Measurements from ENCODE around the gene PTPA.

PTPA gene

DNA sequence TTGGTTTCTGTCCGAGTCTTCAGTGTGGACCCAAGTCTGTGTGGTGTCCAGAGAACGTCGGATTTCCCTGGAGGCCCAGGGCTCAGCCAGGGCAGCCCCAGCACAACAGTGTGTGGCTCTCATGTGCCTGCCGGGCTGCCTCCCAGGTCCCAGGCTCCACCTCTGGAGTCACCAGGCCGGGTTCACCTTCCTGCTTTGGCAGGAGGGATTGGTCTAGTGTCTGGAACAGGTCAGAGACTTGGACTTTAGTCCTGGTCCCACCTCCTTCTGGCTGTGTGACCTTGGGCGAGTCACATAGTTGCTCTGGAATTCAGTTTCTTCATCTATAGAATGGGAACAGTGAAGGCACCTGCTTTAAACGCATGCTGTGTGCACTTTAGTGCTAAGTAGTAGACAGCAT lies 27.1 kb upstream of the PTPA start:
- DNase-seq, result no peak

DNA sequence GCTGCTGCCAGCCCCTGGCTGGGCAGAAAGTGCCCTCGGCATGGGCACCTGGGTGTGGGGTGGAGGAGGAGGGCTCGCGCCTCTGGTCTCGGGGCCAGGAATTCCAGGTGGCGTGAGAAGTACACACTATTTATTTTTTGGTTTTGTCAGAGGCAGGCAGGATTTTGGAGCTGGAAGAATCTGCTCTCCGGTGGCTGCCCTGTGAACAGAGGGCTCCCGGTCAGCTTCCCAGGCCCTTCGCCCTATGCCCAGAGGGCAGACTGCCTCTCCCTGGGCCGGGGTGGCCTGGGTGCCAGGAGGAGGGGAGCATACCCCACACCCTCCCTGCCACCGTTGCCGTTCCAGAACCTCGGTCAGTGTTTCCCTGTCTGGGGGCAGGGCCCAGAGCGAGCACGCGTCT lies 22.0 kb upstream of the PTPA start:
- DNase-seq, result no peak

DNA sequence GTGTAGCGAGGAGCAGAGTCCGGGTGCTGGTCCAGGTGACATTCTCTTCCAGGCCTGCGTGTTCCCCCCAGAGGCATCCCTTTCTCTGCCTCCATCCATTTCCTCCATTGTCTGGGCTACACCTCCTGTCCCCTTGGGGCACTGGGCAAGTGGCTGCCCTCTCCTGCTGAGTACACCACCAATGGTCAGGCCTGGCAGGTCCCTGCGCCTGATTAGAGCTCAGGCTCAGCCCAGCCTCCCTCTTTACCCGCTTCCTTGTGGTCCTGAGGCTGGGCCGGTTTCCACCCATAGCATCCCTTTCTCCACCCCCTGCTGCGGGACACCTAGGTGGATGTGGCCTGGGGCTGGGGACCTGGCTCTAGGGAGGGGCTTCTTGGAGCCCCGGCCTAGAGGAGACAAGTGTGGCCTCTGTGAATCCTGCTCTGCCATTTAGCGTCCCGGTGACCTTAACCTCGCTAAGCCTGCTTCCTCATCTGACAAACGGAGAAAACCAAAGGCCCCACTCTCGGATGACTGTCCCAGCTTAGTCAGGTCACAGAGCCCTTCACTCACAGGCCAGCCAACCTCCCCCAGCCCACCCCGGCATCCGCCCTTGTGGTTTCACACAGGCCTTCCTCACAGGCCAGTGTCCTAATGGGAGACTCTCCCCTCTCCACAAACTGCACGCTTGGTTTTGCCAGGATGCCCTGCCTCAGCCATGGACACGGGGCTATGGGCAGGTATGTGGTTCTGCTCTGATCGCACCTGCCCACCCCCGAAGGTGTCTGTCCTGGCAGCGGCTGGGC lies 17.4 kb upstream of the PTPA start:
- DNase-seq, result no peak

DNA sequence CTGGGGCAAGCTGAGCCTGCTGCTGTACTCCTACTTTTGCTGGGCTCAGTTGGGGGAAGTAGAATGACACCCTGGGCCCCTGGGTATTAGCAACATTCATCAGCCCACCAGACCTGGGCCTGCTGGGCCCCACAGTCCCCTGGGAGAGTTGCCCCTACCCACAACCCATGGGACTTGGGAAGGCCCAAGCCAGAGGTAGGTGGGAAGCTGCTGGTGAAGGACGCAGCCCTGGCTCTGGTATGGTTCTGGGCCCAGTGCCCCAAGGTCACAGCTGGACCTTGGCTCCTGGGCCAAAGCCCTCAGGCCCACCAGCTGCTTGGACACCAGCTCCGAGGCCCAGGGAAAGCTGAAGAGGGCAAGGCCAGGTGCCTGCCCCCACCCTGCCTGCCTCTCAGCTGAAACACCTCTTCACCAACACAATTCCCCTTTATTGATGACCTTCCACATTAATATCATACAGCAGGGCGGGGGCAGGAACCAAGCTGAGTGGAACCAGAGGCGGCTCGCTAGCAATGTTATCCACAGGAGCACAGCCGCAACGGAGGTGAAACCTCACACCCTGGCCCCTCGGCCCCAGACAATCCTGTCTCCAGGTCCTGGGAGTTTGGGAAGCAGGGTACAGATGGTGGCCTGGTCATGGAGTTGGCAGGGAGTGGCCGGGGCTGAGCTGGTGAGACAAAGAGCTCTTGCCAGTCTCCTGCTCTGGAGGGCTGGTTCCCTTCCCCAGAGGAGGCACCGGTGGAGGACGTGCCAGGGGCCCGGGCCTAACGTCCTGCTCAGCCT lies 16.6 kb upstream of the PTPA start:
- no peak for DNase-seq

DNA sequence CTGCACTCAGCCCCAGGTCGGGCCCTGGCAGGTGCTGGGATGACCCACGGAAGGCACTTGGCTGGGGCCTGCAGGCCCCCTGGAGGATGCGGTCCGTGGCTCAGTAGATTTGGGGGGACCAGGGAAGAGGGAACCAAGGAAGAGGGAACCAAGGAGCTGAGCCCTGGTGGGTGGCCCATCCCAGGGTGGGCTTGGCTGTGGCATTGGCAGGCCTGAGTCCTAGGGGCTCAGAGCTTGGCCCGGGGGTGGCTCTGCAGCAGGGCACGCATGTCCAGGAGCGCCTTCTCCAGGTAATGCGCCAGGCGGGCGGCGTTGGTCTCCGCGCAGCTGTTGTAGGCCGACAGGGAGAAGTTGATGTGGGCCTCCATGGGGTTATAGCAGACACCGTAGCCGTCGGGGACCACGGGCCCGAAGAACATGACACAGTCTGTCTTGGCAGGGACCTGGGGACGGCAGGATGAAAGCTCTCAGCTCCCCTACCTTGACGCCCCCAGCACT lies 16.0 kb upstream of the PTPA start:
- no peak for DNase-seq

DNA sequence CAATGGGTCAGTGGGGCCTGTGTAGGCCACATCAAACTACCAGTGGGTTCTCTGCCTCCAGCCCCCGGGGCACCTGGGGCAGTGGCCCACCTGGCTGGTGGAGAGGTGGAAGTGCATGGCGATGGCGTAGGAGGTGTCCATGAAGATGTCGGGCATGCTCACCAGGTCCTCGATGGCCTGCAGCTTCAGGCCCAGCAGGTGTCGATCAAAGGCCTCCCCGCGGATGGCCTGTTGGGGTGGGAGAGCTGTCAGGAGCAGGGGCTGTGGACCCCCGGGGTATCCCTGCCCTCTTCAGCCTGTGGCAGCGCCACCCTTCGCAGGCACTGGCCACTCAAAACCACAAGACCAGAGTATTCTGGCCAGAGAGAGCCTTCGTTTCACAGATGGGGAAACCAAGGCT lies 15.3 kb upstream of the PTPA start:
- no peak for DNase-seq

DNA sequence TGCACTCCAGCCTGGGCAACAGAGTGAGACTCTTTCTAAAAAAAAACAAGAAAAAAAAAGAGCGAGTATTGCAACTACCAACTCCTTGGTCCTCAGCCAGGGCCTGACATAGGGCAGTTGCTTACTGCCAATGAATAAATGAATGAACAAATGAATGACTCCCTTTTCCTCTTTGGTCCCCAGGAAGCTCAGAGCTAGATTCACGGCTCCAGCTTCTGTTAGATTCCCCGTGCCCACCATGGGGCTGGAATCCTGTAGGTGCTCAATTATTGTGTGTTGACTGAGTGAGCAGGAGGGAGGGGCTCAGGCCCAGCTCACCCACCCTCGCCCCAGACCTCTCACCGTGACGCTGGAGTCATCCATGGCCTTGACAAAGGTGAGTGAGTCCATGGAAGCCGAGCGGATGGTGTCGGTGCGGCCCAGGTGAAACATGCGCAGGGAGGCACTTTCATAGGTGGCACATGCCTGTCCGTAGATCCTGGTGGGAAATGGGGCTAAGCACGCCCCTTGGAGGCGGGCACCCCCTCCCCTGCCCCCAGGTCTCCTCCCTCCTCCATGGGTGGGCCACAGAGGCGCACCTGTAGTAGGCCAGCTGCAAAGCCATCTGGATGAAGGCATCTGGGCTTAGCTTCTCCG lies 13.4 kb upstream of the PTPA start:
- no peak for DNase-seq

DNA sequence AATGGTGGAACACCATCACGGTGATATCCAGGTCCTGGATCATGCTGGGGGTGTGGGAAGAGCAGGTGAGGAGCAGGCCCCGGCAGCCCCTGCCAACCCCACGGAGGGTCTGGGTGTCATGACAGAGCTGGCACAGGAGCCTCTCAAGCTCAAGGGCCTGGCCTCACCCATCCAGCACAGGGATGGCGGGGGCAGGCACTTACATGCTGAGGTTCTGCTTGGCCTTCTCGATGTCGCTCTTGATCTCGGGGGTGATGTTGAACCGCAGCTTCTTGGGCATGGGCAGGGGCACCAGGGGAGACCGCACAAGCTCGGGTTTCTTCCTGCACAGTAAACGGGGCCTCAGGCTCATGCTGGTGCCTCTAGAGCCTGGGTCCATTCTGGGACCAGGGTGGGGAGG lies 12.9 kb upstream of the PTPA start:
- DNase-seq, result no peak

DNA sequence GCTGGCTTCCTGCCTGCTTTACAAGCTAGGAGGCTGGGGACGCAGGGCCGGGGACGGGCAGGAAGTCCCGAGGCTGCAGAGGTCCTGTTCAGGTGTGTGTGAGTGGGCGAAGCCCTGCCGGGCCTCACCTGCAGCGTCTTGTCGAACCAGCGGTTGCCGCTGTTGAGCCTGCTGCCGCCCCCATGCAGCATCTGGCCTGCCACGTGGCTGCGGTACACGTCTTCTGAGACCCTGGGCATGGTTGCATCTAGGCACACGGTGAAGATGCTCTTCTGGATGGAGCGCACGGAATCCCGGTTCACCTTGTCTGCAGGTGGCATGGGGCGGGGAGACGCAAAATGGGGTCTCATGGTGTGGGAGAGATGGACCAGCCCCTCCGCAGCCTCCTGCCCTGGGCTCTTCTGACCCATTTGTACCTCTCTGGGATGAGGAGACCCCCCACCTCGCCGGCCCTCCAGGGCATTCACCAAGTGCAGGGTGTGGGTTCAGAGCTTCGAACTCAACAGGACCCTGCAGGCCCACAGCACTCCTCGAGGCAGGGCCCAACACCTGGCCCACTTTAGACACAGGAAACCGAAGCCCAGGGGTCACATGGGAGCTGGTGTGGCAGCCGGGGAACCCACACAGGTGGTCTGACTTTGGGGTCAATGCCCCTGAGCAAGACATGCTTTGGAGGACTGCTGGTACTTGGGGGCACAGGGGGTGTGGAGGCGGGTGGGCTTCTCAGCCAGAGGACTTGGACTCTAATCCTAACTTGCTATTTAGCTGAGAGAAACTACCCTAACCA lies 10.6 kb upstream of the PTPA start:
- no peak for DNase-seq

DNA sequence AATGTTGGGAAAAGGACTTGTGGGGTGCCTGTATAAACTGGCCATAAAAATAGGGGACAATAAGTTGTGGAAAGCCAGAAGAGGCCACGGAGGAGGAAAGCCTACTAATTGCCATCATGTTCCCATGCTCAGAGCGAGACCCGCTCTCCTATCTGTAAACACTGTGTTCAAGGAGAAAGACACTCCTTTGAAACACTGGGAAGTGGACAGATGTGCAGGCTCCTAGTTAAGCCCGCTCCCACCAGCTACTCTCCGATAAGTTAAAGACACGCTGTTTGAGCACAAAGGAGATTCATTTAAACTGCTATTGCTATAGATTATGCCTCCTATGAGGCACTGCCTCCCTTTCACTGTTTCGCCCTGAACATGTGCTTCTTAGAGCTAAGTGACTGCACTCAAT lies 9.9 kb upstream of the PTPA start:
- DNase-seq, result no peak

DNA sequence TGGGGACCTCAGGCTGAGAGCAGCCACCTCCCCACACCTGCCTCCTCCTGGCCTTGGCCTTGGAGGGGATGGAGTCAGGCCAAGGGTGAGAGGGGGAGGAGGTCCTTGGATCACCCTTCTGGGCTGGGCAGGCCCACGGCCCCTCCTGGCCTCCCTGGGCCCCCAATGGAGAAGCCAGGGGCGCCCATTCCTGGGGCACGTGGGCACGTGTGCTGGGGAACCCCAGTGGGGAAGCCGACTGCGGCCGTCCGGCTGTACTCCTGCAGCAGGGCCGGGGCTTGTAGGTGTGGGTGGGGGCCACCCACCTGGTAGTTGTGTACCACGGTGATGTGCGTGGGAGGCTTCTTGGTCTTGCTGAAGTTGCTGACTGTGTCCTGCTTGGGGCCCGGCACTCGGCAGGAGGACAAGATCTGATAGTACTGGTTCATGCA lies 9.1 kb upstream of the PTPA start:
- no peak for DNase-seq

DNA sequence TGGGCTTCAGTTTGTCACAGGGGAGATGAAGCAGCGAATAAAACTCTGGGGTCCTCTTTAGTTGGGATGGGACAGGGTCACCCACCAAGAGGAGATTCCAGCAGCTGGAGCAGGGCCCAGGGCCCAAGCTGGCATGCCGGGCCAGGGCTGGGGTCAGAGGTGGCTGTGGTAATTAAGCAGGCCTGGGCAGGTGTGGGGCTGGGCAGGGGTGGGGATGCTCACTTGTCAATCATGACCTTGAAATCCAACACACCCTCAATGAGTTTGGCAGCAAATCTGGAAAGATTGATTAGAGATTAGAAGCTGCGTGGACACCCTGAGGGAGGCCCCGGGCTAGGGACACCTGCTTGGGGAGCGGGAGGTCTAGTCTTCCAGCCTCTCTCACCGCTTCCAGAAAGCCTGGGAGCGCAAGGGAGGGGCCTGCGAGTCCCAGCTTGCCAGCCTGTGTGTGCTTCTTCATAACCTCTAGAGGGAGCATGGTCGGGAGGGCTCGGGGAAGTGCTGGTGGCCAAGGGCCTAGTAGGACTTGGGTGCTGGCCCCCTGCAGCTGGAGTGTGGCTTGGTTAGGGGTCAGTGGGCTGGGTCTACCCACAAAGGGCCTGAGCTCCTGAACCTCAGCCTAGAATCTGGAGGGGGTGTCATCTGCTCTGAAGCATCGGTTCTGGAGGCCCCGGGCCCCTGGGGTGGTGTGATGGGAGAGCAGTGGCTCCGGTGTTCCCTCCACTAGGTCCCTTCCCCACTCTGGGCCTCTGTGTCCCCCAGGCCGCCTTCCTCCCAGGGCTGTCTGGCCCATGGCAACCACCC lies 8.2 kb upstream of the PTPA start:
- DNase-seq, result peak; percentile 10

DNA sequence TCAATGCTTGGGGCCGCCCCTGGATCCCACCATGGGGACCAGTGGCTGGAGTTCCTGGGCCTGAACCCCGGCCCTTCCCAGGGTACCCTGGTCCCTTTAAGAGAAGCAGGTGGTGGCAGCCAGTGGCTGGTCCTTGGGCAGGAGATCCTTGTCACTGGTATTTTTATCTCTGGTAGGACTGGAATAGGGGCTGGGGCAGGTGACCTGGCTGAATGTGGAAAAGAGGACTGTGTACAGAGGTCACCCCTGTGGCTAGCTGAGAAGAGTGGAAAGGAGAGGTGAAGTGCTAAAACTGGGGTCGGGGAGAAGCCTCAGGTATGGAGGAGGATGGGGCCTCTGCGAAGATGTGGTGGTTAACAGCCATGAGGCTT lies 7.6 kb upstream of the PTPA start:
- no peak for DNase-seq

DNA sequence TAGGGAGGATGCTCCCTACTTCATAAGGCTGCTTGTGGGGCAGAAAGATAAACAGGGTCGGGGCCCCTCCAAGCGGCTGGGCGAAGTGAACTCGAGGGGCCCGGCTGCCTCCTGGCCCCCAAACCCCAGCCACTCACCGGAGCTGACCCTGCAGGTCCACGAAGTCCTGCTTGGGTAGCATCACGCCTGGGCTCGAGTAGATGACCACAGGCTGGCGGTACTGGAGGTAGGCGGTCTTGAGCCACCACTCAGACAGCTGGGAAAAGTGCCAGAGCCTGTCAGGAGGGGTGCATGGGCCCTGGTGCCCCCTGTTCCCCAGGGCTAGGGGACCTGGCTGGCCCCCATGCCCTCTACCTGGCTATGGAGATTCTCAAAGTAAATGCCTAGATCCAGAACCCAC lies 7.2 kb upstream of the PTPA start:
- no peak for DNase-seq

DNA sequence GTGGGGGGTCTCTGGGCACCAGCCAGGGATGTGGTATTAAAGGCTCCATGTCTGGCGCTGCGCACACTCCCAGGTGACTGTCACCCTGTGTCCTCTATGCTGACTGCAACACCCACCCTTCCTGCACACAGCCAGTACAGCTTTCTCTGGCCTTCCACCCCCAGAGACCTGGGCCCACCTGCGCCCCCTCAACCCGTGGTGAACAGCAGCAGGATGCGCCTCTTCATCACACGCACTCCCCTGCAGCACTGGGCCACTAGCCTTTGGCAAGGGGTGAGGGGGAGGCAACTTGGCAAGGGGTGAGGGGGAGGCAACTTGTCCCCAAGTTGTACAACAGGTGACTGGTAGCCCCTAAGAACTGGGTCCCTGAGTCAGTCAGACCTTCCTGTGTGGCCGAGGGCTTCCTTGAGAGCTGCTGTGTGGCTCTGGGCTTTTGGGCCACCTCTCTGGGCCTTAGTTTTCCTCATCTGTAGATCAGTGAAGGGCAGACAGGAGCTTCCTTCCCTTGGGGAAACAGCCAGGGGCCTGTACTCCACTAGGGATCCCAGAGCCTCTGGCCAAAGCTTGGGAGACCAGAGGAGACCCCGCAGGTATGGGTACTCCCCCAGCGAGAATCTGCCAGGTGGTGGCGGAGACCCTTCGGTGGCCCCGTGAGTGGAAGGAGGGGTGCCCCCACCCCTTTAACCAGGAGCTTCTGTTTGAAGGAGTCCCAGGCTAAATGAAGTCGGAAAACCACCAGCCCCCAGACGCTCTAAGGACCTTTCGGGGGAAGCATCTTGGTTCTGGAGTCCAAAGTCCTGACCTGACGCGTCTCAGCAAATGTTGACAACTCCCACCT lies 5.1 kb upstream of the PTPA start:
- no peak for DNase-seq

DNA sequence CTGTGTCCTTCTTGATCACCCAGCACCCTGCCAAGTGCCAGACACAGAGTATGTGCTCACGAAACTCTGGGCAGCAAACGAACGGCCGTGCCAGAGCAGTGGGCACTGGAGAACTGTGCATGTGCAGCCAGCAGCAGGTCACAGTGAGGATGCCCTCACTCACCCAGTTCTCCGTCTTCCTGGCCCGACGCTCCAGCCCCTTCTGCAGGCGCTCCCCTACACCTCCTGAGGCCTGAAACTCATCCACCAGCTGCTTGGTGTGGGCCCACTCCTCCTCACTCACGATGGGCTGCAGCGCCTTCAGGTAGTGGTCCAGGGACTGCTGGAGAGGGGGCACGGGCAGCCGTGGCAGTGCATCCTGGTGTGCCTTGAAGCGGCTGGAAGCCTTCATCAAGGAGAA lies 3.6 kb upstream of the PTPA start:
- no peak for DNase-seq

DNA sequence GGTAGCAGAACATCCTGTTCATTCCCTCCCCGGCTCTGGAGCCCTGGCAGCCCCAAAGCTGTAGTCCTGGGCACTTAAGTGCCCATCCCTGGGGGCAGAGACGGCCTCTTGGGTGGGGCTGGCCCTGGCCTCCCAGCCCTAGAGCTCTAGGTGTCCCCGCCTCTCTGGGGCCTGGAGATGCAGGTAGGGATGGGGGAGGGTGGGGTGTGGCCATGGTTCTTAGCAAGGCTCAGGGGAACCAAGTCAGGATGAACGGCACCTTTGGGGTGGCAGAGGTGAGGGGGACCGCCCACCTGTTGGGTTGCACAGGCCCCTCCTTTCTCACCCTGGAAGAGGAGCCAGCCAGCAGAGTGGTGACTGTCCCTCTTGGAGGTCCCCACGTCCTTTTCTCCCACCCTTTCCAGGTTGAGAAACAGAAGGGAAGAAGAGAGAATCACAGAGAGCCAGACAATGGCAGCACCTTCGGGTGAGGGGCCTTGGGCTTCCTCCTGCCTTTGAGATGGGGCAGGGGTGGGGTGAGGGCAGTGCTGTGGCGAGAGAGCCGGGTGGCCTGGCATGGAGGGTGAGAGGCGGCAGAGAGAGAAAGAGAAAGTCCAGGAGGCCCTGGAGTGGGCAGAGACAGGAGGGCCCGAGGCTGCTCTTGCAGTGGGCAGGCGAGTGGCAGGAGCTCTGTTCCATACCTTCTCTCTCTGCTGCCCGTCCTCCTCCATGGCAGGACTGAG lies 3.0 kb upstream of the PTPA start:
- DNase-seq, result no peak

DNA sequence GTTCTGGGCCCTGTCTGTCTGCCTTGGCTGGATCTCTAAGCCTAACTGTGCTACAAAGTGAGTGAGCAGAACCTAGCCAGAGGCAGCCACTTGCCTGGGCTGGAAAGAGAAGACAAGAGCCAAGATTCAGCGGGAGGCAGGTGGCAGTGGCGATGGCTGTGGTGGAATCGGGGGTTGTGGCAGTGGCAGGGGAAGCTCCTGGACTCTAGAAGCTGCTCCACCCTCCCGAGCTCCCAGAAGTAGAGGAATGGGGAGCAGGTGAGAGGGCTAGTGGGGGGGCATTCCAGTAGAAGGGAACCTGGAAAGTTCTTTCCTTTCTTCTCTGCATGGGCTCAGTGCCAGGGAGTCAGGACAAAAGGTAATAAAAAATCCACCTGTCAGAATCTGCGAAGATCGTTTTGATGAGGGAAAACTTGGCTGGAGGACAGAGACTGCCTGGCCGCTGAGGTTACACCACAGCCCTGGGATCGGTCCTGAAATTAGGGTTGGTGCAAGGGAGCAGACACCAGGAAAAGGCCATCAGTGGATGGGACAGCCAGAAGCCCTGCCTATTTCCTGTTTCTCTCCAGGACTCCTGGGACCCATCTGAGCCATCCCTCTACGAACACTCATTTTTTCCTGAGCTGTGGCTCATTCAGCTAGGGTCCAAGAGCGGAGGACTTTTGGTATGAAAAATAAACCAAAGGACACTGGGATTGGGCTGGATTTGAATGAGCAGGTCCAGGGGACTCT lies 2.2 kb upstream of the PTPA start:
- no peak for DNase-seq

DNA sequence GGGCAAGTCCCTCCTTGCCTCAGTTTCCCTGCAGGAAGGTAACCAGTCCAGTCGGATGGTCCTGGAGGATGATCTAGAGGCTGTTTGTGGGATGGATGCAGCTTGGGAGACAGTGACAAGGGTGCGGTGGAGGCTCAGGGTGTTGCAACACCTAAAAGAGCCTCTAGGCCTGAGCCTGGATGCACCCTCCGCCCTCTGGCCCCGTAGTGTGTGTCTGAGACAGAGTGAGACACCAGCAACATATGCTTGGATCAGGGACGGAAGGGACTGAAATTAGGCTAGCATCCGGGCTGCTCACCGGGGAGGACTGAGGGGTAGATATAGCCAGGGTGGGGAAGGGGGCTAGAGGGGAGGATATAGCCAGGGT lies 1.7 kb upstream of the PTPA start:
- no peak for DNase-seq

Measured in CD4-positive, alpha-beta T cell treated with Interleukin-21 for 1 hour (primary cell).